KOPT-K1 (cell line): ENCODE results near the gene PHLPP1.

Experiments
- H3K27ac ChIP-seq: fragments of 200-600 bp; sonication (generic); 2 replicates; pipeline ENCODE4 v1.5.1; 2016; ENCODE audit warnings: antibody characterized with exemption, mild to moderate bottlenecking, low read depth, low read length; ENCODE audit not compliant: poor library complexity, severe bottlenecking
- H3K36me3 ChIP-seq: fragments of 200-600 bp; sonication (generic); 2 replicates; pipeline ENCODE4 v1.5.1; 2017; ENCODE audit warnings: antibody characterized with exemption, mild to moderate bottlenecking, low read length, moderate library complexity; ENCODE audit not compliant: insufficient read depth
- H3K9me3 ChIP-seq: fragments of 200-600 bp; sonication (generic); 2 replicates; pipeline ENCODE4 v1.5.1; 2017; ENCODE audit warnings: antibody characterized with exemption, low read length, mild to moderate bottlenecking; ENCODE audit not compliant: insufficient read depth, poor library complexity, severe bottlenecking

PHLPP1 gene

GRCh38 chr18:62975785-62976184 is 260.4 kb downstream of the PHLPP1 start:
- H3K9me3 ChIP-seq = no peaks in the 10 kb centered on the region
- H3K36me3 ChIP-seq = no peaks in the 10 kb centered on the region
- H3K27ac ChIP-seq = no peak overlapping the region

- Histone ChIP-seq H3K9me3 (no peaks in the 10 kb centered on the region), H3K27ac (no peak overlapping the region), H3K36me3 (no peaks in the 10 kb centered on the region)
Measured at GRCh38 chr18:62976227-62976626, 260.9 kb downstream of the PHLPP1 start.

- Histone ChIP-seq H3K36me3 (no peaks in the 10 kb centered on the region), H3K27ac (no peak overlapping the region)
Measured at GRCh38 chr18:62977512-62977911, 262.2 kb downstream of the PHLPP1 start.

GRCh38 chr18:62978251-62979049 is 263.1 kb downstream of the PHLPP1 start:
- Histone ChIP-seq H3K27ac (no peak overlapping the region), H3K9me3 (no peaks in the 10 kb centered on the region), H3K36me3 (no peaks in the 10 kb centered on the region)

More at GRCh38 chr18:62977512-62977911, 262.2 kb downstream of the PHLPP1 start:
- H3K9me3 ChIP-seq = no peaks in the 10 kb centered on the region

- H3K27ac ChIP-seq = no peak overlapping the region
- H3K9me3 ChIP-seq = no peaks in the 10 kb centered on the region
- no peaks in the 10 kb centered on the region for H3K36me3 ChIP-seq
Measured at GRCh38 chr18:62979176-62979575, 263.8 kb downstream of the PHLPP1 start.

- H3K9me3 ChIP-seq = no peaks in the 10 kb centered on the region
- H3K27ac ChIP-seq = no peak overlapping the region
- H3K36me3 ChIP-seq = no peaks in the 10 kb centered on the region
Measured at GRCh38 chr18:62979900-62980299, 264.6 kb downstream of the PHLPP1 start.

- Histone ChIP-seq H3K9me3 (no peaks in the 10 kb centered on the region), H3K36me3 (no peaks in the 10 kb centered on the region), H3K27ac (no peak overlapping the region)
Measured at GRCh38 chr18:62981566-62981965, 266.2 kb downstream of the PHLPP1 start.

GRCh38 chr18:62982600-62983251 is 267.4 kb downstream of the PHLPP1 start:
- H3K36me3 ChIP-seq = no peaks in the 10 kb centered on the region
- H3K27ac ChIP-seq = no peak overlapping the region

GRCh38 chr18:62984656-62985315 is 269.4 kb downstream of the PHLPP1 start:
- Histone ChIP-seq H3K27ac (no peak overlapping the region), H3K36me3 (no peaks in the 10 kb centered on the region), H3K9me3 (no peaks in the 10 kb centered on the region)

More at GRCh38 chr18:62982600-62983251, 267.4 kb downstream of the PHLPP1 start:
- H3K9me3 ChIP-seq = no peaks in the 10 kb centered on the region

- Histone ChIP-seq H3K9me3 (no peaks in the 10 kb centered on the region), H3K27ac (no peak overlapping the region), H3K36me3 (no peaks in the 10 kb centered on the region)
Measured at GRCh38 chr18:62986490-62986889, 271.1 kb downstream of the PHLPP1 start.

- no peak overlapping the region for H3K27ac ChIP-seq
- no peaks in the 10 kb centered on the region for H3K36me3 ChIP-seq
- H3K9me3 ChIP-seq = no peaks in the 10 kb centered on the region
Measured at GRCh38 chr18:62987055-62987830, 271.9 kb downstream of the PHLPP1 start.

GRCh38 chr18:62987859-62988258 is 272.5 kb downstream of the PHLPP1 start:
- no peaks in the 10 kb centered on the region for H3K9me3 ChIP-seq
- no peaks in the 10 kb centered on the region for H3K36me3 ChIP-seq
- H3K27ac ChIP-seq = no peak overlapping the region

GRCh38 chr18:62988471-62988870 is 273.1 kb downstream of the PHLPP1 start:
- H3K36me3 ChIP-seq = no peaks in the 10 kb centered on the region
- H3K9me3 ChIP-seq = no peaks in the 10 kb centered on the region
- H3K27ac ChIP-seq = no peak overlapping the region

GRCh38 chr18:62989195-62989594 is 273.9 kb downstream of the PHLPP1 start:
- H3K27ac ChIP-seq = no peak overlapping the region
- H3K36me3 ChIP-seq = no peaks in the 10 kb centered on the region
- H3K9me3 ChIP-seq = no peaks in the 10 kb centered on the region

GRCh38 chr18:62990653-62991052 is 275.3 kb downstream of the PHLPP1 start:
- H3K27ac ChIP-seq = no peak overlapping the region
- no peaks in the 10 kb centered on the region for H3K9me3 ChIP-seq
- no peaks in the 10 kb centered on the region for H3K36me3 ChIP-seq
